ENCODE measurements around the gene FAM228B.

DNA sequence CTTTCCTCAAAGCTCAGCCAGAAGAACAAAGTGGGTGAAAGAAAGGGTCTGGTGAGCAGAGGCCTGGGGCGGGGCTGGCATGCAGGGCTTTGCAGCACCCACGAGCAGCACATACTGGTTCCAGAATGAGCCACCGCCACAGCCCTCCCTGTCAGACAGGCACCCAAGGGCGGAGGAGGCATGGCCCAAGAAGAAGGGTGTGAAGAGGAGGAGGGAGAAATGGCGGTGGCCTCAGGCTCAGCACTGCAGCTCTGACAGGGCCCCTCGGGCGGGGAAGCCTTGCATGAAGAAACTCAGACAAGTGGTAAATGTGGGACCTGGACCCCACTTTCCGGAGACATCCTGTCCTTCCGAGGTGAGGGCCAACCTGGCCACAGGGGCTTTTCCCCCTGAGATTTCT is 67.2 kb downstream of the FAM228B start:
- TF ChIP-seq POLR2A (IDR thresholded peaks at IDR 0.05) (no peak), EP300 (IDR thresholded peaks at IDR 0.05) (no peak)
- TF ChIP-seq, protein P1, sequence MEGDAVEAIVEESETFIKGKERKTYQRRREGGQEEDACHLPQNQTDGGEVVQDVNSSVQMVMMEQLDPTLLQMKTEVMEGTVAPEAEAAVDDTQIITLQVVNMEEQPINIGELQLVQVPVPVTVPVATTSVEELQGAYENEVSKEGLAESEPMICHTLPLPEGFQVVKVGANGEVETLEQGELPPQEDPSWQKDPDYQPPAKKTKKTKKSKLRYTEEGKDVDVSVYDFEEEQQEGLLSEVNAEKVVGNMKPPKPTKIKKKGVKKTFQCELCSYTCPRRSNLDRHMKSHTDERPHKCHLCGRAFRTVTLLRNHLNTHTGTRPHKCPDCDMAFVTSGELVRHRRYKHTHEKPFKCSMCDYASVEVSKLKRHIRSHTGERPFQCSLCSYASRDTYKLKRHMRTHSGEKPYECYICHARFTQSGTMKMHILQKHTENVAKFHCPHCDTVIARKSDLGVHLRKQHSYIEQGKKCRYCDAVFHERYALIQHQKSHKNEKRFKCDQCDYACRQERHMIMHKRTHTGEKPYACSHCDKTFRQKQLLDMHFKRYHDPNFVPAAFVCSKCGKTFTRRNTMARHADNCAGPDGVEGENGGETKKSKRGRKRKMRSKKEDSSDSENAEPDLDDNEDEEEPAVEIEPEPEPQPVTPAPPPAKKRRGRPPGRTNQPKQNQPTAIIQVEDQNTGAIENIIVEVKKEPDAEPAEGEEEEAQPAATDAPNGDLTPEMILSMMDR (IDR thresholded peaks at IDR 0.05) = no peak
